HepG2 (cell line): ENCODE data around the gene SERPINI1. TPM values are rescaled to one million over a fixed set of nuclear protein-coding genes. Genes with fewer than 3 reads are reported as not detected.

Experiments
- ATAC-seq: fragments of 200-7000 bp; cut with Tn5 transposase; 3 replicates; pipeline ENCODE4 v1.9.1; 2020; ENCODE audit warnings: mild to moderate bottlenecking, moderate library complexity
- BruUV-seq: library from RNA; stranded (reverse); fragments of 400-500 nt; replicated peaks from 2 replicates; lab custom pipeline; 2021; lab: Mats Ljungman, UMichigan
- CTCF ChIA-PET: fragments of 300-600 bp; formaldehyde crosslinking; extraction: SDS; loops from one replicate; lab custom pipeline; 2021; ENCODE audit warnings: low total read pairs, inconsistent platforms, low intra/inter-chr PET ratio; lab: Yijun Ruan, JAX
- POLR2A ChIA-PET: fragments of 350-600 bp; sonication (Branson Sonifier 250); formaldehyde crosslinking; loops from one replicate; lab custom pipeline; 2020; ENCODE audit warnings: antibody characterized with exemption, inconsistent platforms; lab: Yijun Ruan, JAX
- DNase-seq: peaks from one replicate; pipeline ENCODE4 v3.0.0-alpha.2; 2015; ENCODE audit warnings: low spot score
- FAIRE-seq: peaks from 3 replicates; lab custom pipeline; 2011; peaks lifted over from hg19 to GRCh38; lab: Jason Lieb, UNC
- H2AFZ ChIP-seq: one replicate; pipeline ENCODE4 v1.6.1; 2011; ENCODE audit warnings: low read length, inconsistent platforms
- H3K27ac ChIP-seq: fragments of 300-600 bp; 3 replicates; pipeline ENCODE4 v1.8.0; 2011; ENCODE audit warnings: mixed run types, mild to moderate bottlenecking, mixed read lengths, low read length, inconsistent platforms; ENCODE audit not compliant: insufficient read depth; ENCODE audit errors: extremely low read length
- H3K27me3 ChIP-seq, 2 experiments: fragments of 200-600 bp in 1 of 2; 2 replicates in 1 of 2; 3 replicates in 1 of 2; pipeline versions ENCODE4 v1.6.0 to v1.8.0; 2011; ENCODE audit warnings: low read length in 2 of 2, mild to moderate bottlenecking in 2 of 2, moderate library complexity in 2 of 2, inconsistent platforms in 1 of 2; ENCODE audit not compliant: insufficient read depth in 2 of 2, control insufficient read depth in 1 of 2
- H3K36me3 ChIP-seq, 2 experiments: fragments of 200-600 bp in 1 of 2; replicated peaks in 1 of 2; 2 replicates in 1 of 2; 3 replicates in 1 of 2; pipeline versions ENCODE4 v1.5.1 to v1.8.0; 2011; ENCODE audit warnings: low read length in 2 of 2, inconsistent platforms in 1 of 2; ENCODE audit not compliant: insufficient read depth in 2 of 2, control insufficient read depth in 1 of 2
- H3K4me1 ChIP-seq: 2 replicates; pipeline ENCODE4 v1.5.1; 2012; ENCODE audit warnings: low read length, inconsistent platforms; ENCODE audit not compliant: insufficient read depth
- H3K4me2 ChIP-seq: 2 replicates; pipeline ENCODE4 v1.6.0; 2011; ENCODE audit warnings: low read depth, low read length, inconsistent platforms
- H3K4me3 ChIP-seq, 3 experiments: fragments of 200-600 bp in 1 of 3; sonication (generic), shearing (Covaris generic) in 1 of 3; replicated peaks in 1 of 3; 2 replicates each; pipeline ENCODE4 v1.5.1; 2011 to 2016; ENCODE audit warnings: low read length in 3 of 3, inconsistent platforms in 2 of 3, low read depth in 2 of 3, mild to moderate bottlenecking in 2 of 3, control low read depth in 1 of 3, mixed read lengths in 1 of 3; ENCODE audit not compliant: insufficient read depth in 1 of 3
- H3K79me2 ChIP-seq: one replicate; pipeline ENCODE4 v1.6.1; 2011; ENCODE audit warnings: low read length, inconsistent platforms; ENCODE audit not compliant: insufficient read depth
- H3K9ac ChIP-seq: 2 replicates; pipeline ENCODE4 v1.6.0; 2011; ENCODE audit warnings: mild to moderate bottlenecking, low read depth, low read length, inconsistent platforms; ENCODE audit not compliant: insufficient read depth
- H3K9me3 ChIP-seq: 2 replicates; pipeline ENCODE4 v1.5.1; 2012; ENCODE audit warnings: mild to moderate bottlenecking, low read length
- H4K20me1 ChIP-seq: 2 replicates; pipeline ENCODE4 v1.6.0; 2011; ENCODE audit warnings: inconsistent platforms, mild to moderate bottlenecking, low read length, moderate library complexity; ENCODE audit not compliant: insufficient read depth
- BRCA1 ChIP-seq: sonication (generic); formaldehyde crosslinking; IDR thresholded peaks from 2 replicates; pipeline ENCODE4 v1.4.0; 2020; ENCODE audit warnings: missing genetic modification reagents
- EZH2 ChIP-seq: conservative IDR thresholded peaks from 2 replicates; pipeline ENCODE4 v1.6.1; 2012; ENCODE audit warnings: mild to moderate bottlenecking, low read depth, low read length, moderate library complexity
- HBP1 ChIP-seq: IDR thresholded peaks from 2 replicates; pipeline ENCODE4 v1.6.1; 2016; ENCODE audit warnings: low read depth, control low read depth
- KLF12 ChIP-seq: sonication (generic); formaldehyde crosslinking; IDR thresholded peaks from 2 replicates; pipeline ENCODE4 v1.4.0; 2020; ENCODE audit warnings: missing genetic modification reagents, borderline replicate concordance
- POGK ChIP-seq: sonication (generic); formaldehyde crosslinking; conservative IDR thresholded peaks from 2 replicates; pipeline ENCODE4 v1.8.0; 2022; ENCODE audit warnings: mild to moderate bottlenecking, moderate library complexity, missing genetic modification reagents
- ZBTB40 ChIP-seq, 2 experiments: fragments of 450-650 bp in 1 of 2; sonication (generic) in 1 of 2; formaldehyde crosslinking in 1 of 2; IDR thresholded peaks; 2 replicates each; pipeline versions ENCODE4 v1.6.1 to v1.8.0; 2016 to 2022; ENCODE audit warnings: antibody characterized with exemption in 1 of 2, mild to moderate bottlenecking in 1 of 2, missing genetic modification reagents in 1 of 2
- ZNF274 ChIP-seq: sonication (generic); formaldehyde crosslinking; IDR thresholded peaks from 2 replicates; pipeline ENCODE4 v1.5.1; 2020; ENCODE audit warnings: mild to moderate bottlenecking, missing genetic modification reagents
- ZNF496 ChIP-seq: sonication (generic); formaldehyde crosslinking; IDR thresholded peaks from 2 replicates; pipeline ENCODE4 v1.8.1; 2023; ENCODE audit warnings: mild to moderate bottlenecking, moderate library complexity, missing genetic modification reagents; ENCODE audit not compliant: insufficient replicate concordance
- ZNF543 ChIP-seq: sonication (generic); formaldehyde crosslinking; IDR thresholded peaks from 2 replicates; pipeline ENCODE4 v1.4.0; 2020; ENCODE audit warnings: mild to moderate bottlenecking, missing genetic modification reagents
- ZNF605 ChIP-seq: sonication (generic); formaldehyde crosslinking; IDR thresholded peaks from 2 replicates; pipeline ENCODE4 v1.8.0; 2022; ENCODE audit warnings: mild to moderate bottlenecking, missing genetic modification reagents
- ZNF781 ChIP-seq: sonication (generic); formaldehyde crosslinking; IDR thresholded peaks from 2 replicates; pipeline ENCODE4 v1.5.1; 2020; ENCODE audit warnings: borderline replicate concordance, mild to moderate bottlenecking, missing genetic modification reagents; ENCODE audit errors: not compliant biosample characterization
- in situ Hi-C: cut with HindIII; loops from 2 replicates; pipeline ENCODE4 v1.10.0; 2017; ENCODE audit warnings: low pct_unique_long_range_greater_than_20kb; ENCODE audit not compliant: extremely low pct_ligation_motif_present
- intact Hi-C: fragments of 100-400 bp; cut with micrococcal nuclease; formaldehyde crosslinking; loops from one replicate; pipeline ENCODE4 v1.10.0; 2022; ENCODE audit not compliant: unreplicated experiment
- polyA plus RNA-seq, 8 experiments: library from polyadenylated mRNA; depleted of rRNA in 3 of 8; stranded (reverse) in 7 of 8; unstranded in 1 of 8; fragments of >200 nt; fragmentation: Illumina TruSeq in 4 of 8; extraction: Trizol in 4 of 8; gene quantifications; 2 replicates each; pipeline versions ENCODE4 v1.2.1 to v1.2.3, GENCODE V29; 2011 to 2016; ENCODE audit warnings: low read depth in 4 of 8, missing spikeins in 1 of 8, mixed read lengths in 1 of 8; ENCODE audit not compliant: insufficient read depth in 1 of 8
- total RNA-seq, 5 experiments: library from RNA; depleted of rRNA; stranded (reverse); fragments of >200 nt; fragmentation: Illumina TruSeq; extraction: Trizol; gene quantifications; 2 replicates each; pipeline ENCODE4 v1.2.3, GENCODE V29; 2016; ENCODE audit warnings: low read depth in 1 of 5

Gene SERPINI1
- total and polyA plus RNA-seq, 2 of the 13 experiments (the other 11 are each of a cell fraction or from before 2014, with no cell fraction given), result 14.7 to 58.0 TPM

DNA sequence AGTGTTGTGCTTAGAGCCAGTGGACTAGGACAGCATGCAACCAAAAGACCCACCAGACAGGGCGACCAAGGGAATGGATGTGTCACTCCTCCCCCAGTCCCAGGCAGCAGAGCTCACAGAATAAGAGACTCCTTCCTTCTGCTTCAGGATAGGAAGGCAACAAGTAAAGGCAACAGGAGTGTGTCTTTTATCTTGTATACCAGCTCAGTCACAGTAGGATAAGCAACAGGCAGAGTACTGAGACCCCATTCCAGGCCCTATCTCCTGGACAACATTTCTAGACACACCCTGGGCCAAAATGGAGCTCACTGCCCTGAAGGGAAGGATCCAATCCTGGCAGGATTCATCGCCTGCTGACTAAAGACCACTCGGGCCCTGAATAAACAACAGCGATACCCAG, 25.8 kb upstream of the SERPINI1 start (continued):
- TF ChIP-seq HBP1 (CRISPR knock-in tag) (no peak), ZNF781 (CRISPR knock-in tag) (no peak), KLF12 (CRISPR knock-in tag) (no peak), EZH2 (no peak)

DNA sequence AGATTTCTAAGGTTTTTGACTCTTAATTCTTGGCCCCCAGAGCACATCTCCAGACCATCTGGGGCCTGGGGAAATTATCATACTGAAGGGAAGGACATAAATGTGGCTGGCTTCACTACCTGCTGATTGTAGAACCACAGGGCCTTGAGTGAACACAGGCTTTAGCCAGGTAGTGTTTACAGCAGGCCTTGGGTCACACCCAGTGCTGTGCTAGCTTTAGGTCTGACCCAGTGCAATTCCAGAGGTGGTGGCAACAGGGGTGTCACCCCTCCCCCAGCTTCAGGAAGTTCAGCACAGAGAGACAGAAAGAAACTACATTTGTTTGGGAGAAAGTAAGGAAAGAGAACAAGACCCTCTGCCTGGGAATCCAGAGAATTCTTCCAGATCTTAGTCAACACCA, 25.0 kb upstream of the SERPINI1 start:
- POLR2A ChIA-PET, result interaction anchor here (2.0 kb wide), 1 partner anchor 25 kb away, joined by 4 read pairs; the partner anchor contains the start of gene SERPINI1
- Histone ChIP-seq H3K4me3 (no peak overlapping the region), H3K36me3 (peaks cover 7 to 26% of the 10 kb centered on the region in 2 experiments), H3K79me2 (peaks cover 46% of the 10 kb centered on the region), H3K27me3 (no peaks in the 10 kb centered on the region), H3K27ac (no peak overlapping the region), H2AFZ (no peak overlapping the region), H3K4me2 (no peak overlapping the region), H3K4me1 (no peaks in the 10 kb centered on the region), H3K9me3 (no peaks in the 10 kb centered on the region), H3K9ac (no peak overlapping the region), H4K20me1 (0 out of 2 replicates have a peak, but pooled peaks cover 4% of the 10 kb centered on the region)
- FAIRE-seq (no peak), ATAC-seq (no peak), DNase-seq (no peak)
- BruUV-seq, result no TSS peak
- CTCF ChIA-PET, result no interaction called here
- in situ Hi-C loops, result no loop called here
- intact Hi-C loops, result no loop called here
- TF ChIP-seq POGK (CRISPR knock-in tag) (no peak), ZNF605 (CRISPR knock-in tag) (no peak), ZNF274 (CRISPR knock-in tag) (no peak), ZBTB40 (IDR thresholded peaks at IDR 0.05) (no peak), ZBTB40 (CRISPR knock-in tag; IDR thresholded peaks at IDR 0.05) (no peak), ZNF496 (CRISPR knock-in tag) (no peak), BRCA1 (no peak), ZNF543 (CRISPR knock-in tag) (no peak)
